Stimulated activated CD4-positive, alpha-beta T cell treated with anti-CD3 and anti-CD28 coated beads, Interleukin-2, amount 100 ng/mL, for 48 hours (primary cell): Measurements from ENCODE around the gene NPIPB4.
"Not testable (repeated sequence)": the region's sequence is repeated elsewhere in the genome, so short reads cannot be mapped to it uniquely, and the experiment has no call there.

Experiments
- DNase-seq, 2 donors: peaks; one replicate each; pipeline ENCODE4 v3.0.0-alpha.2; 2020

Gene NPIPB4

GRCh38 chr16:21857656-21858055 is at the start of gene NPIPB4:
Gene NPIPB4, minus strand, starts transcription at chr16:21857756. Its CDS starts 378 bp downstream, at chr16:21857378.
- DNase-seq: not testable (repeated sequence)

DNA sequence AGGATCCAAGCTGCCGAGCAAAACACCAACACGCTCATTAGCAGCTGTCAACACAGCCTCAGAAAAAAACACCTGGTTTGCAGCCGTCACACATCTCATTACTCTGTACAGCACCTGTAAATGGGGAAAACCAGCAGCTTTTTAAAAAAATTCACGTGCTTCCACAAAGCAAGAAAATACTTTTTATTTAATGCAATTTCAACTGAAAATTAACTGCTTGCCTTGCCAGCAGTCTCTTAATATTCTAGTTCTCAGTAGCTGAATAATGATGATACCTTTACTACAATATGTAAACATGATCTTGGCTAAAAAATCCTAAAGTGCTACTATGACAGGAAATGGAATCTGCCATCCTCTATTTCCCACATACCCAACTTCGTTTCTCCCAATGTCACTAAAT is 41.4 kb upstream of the NPIPB4 start:
- not testable (repeated sequence) for DNase-seq

- DNase-seq: peak in 1 of 2 donors; percentile 1
Observed at GRCh38 chr16:21881988-21882387, 24.4 kb upstream of the NPIPB4 start.

DNA sequence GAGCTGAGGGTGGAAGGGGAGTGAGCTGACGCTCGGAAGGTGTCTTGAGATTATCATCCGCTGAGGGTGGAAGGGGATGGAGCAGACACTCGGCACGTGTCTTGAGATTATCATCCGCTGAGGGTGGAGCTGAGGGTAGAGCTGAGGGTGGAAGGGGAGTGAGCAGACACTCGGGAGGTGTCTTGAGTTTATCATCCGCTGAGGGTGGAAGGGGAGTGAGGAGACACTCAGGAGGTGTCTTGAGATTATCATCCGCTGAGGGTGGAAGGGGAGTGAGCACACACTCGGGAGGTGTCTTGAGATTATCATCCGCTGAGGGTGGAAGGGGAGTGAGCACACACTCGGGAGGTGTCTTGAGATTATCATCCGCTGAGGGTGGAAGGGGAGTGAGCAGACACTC is 20.4 kb downstream of the NPIPB4 start:
- DNase-seq: not testable (repeated sequence)

DNA sequence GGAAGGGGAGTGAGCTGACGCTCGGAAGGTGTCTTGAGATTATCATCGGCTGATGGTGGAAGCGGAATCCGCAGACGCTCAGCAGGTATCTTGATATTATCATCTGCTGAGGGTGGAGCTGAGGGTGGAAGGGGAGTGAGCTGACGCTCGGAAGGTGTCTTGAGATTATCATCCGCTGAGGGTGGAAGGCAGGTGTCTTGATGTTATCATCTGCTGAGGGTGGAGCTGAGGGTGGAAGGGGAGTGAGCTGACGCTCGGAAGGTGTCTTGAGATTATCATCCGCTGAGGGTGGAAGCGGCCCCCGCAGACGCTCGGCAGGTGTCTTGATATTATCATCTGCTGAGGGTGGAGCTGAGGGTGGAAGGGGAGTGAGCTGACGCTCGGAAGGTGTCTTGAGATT is 21.2 kb downstream of the NPIPB4 start:
- DNase-seq: not testable (repeated sequence)

DNA sequence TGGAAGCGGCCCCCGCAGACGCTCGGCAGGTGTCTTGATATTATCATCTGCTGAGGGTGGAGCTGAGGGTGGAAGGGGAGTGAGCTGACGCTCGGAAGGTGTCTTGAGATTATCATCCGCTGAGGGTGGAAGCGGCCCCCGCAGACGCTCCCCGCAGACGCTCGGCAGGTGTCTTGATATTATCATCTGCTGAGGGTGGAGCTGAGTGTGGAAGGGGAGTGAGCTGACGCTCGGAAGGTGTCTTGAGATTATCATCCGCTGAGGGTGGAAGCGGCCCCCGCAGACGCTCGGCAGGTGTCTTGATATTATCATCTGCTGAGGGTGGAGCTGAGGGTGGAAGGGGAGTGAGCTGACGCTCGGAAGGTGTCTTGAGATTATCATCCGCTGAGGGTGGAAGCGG is 21.8 kb downstream of the NPIPB4 start:
- not testable (repeated sequence) for DNase-seq

DNA sequence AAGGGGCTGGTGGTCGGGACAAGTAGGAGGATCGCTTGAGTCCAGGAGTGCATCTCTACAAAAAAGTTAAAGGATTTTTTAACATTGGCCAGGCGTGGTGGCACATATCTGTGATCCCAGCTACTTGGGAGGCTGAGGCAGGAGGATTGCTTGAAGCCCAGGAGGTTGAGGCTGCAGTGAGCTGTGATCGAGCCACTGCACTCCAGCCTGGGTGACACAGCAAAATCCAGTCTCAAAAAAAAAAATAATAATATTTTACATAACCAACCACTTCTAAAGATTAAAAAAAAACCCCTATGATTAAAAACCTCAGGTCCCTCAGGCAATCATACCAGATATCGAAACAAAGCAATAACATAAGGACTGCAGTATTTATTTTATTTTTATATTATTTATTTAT is 23.3 kb downstream of the NPIPB4 start:
- DNase-seq: not testable (repeated sequence)

GRCh38 chr16:21829929-21830328 is 27.6 kb downstream of the NPIPB4 start:
- not testable (repeated sequence) for DNase-seq

- DNase-seq: not testable (repeated sequence)
Observed at GRCh38 chr16:21826067-21826706, 31.4 kb downstream of the NPIPB4 start.

GRCh38 chr16:21825526-21825925 is 32.0 kb downstream of the NPIPB4 start:
- DNase-seq: not testable (repeated sequence)

GRCh38 chr16:21823258-21823657 is 34.3 kb downstream of the NPIPB4 start:
- DNase-seq: not testable (repeated sequence)

DNA sequence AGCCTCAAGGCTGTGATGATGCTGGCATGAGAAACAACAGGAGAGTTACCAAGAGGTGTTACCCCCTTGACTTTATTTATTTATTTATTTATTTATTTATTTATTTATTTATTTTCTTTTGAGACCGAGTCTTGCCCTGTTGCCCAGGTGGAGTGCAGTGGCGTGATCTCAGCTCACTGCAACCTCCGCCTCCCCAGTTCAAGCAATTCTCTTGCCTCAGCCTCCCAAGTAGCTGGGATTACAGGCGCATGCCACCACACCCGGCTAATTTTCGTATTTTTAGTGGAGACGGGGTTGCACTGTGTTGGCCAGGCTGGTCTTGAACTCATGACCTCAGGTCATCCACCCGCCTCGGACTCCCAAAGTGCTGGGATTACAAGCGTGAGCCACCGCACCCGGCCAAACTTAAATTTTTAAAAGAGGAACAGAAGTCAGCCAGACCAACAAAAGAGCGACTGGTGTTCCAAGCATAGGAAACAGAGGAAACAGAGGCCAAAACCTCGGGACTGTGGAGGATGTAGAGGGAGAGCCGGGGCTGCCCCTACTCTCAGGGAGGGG is 36.6 kb downstream of the NPIPB4 start:
- DNase-seq: not testable (repeated sequence)

- peak; percentile 53 to 64 for DNase-seq
Observed at GRCh38 chr16:21820028-21820907, 37.3 kb downstream of the NPIPB4 start.

DNA sequence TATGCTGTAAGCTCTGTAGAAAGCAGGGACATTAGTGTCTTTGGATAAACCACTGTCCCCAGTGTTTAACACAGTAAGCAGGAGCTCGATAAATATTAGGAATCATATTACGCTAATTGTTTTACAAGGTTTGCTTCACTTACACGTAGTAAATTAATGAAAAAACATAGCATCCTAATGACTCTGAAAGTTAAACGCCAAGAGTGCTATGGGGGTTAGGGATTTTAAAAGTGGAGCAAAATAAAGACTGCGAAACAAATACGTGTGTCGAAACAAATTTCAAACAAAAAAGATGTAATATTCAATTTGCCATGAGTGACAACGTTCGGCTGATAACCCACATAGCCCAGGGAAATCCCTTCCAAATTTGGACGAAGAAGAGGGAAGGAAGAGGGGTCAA is 37.9 kb downstream of the NPIPB4 start:
- DNase-seq: not testable (repeated sequence)

GRCh38 chr16:21817012-21817411 is 40.5 kb downstream of the NPIPB4 start:
- DNase-seq: not testable (repeated sequence)

GRCh38 chr16:21815694-21816093 is 41.9 kb downstream of the NPIPB4 start:
- not testable (repeated sequence) for DNase-seq

GRCh38 chr16:21802375-21802663 is 55.2 kb downstream of the NPIPB4 start:
- DNase-seq: not testable (repeated sequence)

- not testable (repeated sequence) for DNase-seq
Observed at GRCh38 chr16:21801538-21802374, 55.8 kb downstream of the NPIPB4 start.

GRCh38 chr16:21798601-21799000 is 59.0 kb downstream of the NPIPB4 start:
- DNase-seq: not testable (repeated sequence)

DNA sequence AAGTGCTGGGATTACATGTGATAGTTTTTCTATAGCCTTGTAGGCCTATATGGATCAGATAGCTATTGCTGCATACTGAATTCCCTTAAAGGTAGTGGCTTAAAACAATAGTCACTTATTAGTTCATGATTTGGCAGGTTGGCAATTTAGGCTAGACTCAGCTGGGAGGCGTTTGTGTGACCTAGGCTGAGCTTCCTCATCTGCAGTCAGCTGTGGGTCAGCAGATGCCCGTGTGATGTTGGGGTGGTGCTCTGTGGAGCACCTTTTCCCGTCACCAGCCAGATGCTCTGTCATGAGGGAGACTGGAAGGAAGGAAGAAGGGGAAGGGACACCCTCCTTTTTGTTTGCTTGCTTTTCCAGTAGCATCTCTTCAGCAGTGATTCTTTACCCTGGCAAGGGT is 64.2 kb downstream of the NPIPB4 start:
- not testable (repeated sequence) for DNase-seq

DNA sequence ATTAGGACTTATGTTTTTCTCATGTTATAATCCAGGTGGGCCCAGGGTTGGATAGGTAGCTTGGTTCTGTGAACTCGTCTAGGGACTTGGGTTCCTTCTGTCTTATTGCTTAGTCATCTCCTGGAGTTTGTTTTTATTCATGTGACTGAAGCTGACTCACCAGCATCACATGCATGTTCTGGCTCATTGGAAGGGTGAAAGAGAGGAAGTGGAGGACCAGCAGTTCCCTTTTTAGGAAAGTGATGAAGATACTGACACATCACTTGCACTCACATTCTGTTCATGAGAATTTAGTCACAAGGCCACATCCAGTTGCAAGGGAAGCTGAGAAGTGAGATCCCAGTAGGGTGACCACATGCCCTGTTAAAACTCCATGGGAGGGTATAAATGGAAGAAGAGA is 67.0 kb downstream of the NPIPB4 start:
- DNase-seq: not testable (repeated sequence)
